GM21529 (cell line): Measurements from ENCODE around the gene PLXNA3.
A peak's percentile ranks its signal among the peaks of the same experiment; 100 is the strongest.

ENCODE experiments used
- ATAC-seq: cut with Tn5 transposase; IDR thresholded peaks from one replicate; pipeline ENCODE4 v1.9.1; 2021; ENCODE audit not compliant: unreplicated experiment

The PLXNA3 gene

DNA sequence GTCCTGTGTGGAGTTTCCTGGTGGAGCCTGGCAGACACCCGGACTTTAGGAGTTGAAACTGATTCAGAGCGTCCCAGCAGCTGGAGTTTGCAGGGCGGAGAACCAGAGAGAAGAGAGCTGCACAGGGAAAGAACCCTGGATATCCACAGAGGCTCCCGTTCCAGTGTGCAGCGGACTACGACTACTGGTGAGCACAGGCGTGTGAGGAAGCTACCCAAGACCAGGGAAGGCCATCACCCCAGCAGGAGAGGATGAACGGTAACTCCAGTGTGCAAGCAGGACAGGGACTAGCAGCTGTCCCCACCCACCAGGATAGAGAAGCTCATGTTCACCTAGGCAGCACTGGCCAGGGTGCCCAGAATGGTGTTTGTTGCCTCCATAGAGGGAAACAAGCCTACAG, 18.7 kb downstream of the PLXNA3 start:
- no peak for ATAC-seq

DNA sequence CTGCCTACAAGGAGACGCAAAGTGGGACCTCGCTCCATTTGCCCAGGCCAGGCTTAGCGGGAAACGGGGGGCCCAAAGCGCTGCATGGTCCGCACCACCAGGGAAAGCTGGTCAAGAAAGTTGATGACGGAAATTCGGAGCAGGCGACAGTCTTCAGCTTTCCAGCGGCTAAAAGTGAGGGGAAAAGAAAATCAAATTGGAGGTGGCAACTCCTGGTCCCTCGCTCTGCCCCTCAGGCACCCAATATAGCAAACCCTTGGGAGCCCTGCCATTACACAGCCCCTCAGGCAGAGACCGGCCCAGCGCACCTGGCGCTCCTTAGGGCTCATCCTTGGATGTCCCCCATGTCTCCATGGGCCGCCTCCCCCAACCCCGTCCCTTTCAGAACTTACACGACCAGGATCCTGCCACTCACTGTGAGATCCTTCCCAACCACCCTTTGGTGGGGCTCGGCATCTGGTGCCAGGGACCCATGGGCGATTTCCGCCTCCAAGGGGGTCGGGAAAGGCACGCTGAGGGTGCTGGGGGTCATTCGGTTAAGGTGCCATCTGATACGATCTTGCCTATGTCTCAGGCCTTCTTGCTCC, 19.9 kb downstream of the PLXNA3 start:
- no peak for ATAC-seq

DNA sequence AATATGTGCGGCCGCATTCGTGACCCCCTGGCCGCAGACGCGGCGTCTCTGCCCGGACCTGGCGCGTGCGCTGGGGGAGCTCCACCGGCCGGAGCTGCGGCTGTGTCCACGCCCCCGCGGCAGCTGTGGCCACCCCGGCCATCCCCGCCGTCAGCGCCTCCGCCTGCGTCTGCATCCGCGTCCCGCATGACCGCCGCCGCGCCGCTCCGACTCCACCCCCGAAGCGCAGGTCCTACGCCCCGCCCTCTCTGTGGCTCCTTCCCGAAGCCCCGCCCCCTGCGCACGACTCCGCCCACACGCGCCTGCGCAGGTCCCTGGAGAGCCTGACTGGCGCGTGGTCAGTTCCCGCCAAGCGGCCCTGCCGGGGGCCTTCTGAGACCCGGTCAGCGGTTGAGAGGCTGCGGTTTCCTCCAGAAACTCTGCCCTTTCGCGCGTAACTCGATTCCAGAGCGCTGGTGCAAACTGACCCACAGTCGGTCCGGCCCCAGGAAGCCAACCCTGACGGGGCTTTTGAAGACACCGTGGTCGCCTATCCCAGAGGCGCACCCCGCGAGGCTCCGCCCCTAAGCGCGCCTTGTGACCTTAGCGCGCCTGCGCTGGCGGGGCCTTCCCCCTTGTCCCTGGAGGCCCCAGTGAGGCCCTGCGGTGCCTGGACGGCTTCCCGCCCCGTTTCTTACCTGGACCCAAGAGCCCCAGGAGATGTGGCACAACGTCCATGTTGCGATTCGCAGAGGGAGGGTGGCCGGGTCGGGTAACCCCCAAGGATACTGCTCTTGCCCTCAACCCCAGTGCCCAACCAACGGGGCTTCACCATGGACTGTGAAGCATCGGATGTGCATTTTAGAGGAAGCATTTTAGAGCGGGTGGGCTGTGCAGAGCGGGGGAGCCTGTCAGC, 20.9 kb downstream of the PLXNA3 start, which contains the start of gene LAGE3:
Gene LAGE3 (minus strand): TSS at position 554 of the 895 bp plus-strand sequence. CDS start 366 bp downstream, at position 188.
- peak; percentile 89 for ATAC-seq

DNA sequence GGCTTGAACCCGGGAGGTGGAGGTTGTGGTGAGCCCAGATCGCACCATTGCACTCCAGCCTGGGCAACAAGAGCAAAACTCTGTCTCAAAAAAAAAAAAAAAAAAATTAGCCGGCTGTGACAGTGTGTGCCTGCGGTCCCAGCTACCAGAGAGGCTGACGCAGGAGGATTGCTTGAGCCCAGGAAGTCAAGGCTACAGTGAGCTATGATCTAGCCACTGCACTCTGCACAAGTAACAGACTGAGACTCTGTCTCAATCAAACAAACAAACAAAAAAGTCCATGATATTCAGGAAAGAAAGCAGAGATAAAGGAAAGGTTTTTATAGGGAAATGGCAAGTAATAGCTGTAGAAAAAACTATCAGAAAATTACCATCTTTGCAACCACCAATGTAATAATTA, 23.1 kb downstream of the PLXNA3 start:
- ATAC-seq = no peak

DNA sequence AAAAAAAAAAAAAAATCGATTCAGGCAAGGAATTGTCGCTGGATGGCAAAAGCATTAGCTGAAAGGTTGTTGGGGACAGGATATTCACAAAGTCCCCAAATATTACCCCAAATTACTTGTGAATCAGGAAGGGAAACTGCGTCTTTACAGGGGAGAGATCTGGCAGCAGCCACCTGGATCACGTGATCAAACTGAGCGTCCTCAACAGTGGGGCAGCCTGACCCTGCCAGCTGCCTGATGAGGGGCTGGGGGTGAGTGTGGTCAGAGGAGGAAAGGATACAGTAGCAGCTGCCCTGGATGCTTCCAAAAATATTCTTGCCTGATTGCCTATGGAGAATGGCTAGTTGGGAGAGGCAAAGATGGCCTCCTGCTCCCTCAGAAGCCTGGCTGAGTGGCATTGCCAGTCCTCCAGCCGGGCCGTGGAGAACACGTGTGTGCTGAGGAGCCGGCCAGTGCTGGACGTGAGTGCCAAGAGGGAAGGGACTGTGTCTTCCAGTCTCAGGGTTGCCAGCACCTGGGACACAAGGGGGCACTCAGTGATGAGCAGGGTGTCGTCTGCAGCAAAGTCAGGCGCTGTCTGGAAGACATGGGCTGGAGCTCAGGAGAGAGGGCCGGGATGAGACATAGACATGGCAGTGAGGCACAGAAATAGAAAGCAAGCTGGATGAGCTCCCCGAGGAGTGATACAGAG, 24.0 kb downstream of the PLXNA3 start:
- ATAC-seq = no peak

DNA sequence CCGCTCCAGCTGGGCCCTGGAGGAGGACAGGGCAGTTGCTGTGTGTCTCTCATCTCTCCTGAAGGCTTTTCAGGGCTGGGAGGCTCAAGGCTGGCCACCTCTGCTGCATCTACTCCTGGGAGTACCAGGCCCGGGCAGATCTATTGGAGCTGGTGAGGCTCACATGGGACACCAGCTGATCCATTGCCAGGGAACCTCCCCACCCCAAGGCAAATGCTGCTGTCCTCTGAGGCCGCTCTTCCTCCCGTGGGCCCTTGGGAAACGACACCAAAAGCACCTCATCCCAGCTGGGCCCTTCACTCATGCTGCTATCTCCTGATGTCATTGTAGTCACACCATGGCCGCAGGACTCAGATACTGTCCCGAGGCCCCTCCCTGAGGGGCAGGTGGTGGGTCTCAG, 24.7 kb downstream of the PLXNA3 start:
- ATAC-seq = no peak

DNA sequence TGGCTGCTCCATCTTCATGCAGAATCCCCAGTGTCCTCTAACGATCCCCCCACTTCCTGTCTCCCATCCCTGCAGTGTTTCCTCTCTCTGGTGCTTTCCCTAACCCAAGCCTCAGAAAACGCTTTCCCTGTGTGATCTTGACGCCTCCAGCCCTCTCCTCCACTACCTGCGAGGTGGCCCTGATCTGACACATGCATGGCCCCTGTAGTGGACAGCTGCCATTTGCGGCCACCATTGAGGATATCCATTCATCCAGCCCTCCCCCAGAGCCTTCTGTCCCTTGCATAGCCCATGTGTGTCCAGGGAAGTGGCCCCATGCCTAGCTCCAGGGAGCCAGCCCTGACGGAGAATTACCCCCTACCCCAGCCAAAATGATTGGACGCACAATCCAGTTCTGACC, 25.2 kb downstream of the PLXNA3 start:
- no peak for ATAC-seq

DNA sequence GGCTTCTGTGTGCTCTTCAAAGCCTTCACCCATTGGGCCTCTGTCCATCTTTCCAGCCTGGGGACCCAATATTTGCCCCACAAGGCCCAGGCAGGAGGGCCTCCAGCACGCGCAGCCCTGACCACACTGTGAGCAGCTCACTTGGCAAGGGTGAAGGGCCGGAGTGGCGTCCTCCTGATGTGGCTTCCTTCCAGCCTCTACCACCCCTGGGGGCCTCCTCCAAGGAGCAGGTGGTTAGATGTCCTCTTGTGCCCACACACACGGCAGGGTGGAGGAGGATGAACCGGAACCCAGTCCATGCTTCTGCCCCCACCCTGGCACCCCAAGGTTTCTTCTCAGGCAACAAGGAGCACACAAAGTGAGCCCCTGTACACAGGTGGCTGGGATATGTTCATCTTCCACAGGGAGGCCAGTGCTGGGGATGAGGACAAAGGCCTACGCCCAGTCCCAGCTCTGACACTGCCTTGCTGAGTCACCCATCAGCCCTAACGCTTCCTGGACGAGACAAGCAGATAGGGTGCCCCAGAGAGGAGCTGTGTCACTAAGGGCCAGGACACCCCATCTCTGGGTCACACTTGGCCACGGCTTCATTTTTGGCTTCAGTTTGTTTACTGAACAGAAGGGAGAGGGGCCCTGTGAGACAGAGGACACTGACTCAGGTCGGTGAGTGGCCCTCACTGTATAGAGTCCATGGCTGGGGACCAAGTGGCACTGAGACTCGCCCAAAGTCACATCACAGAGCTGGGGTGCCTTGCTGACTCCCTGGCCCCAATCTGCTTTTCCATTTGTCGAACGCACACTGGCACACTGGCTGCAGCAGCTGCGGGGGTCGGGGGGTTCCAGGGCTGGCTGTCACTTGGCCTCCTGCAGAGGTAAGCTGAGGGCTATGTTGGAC, 26.4 kb downstream of the PLXNA3 start:
- no peak for ATAC-seq

DNA sequence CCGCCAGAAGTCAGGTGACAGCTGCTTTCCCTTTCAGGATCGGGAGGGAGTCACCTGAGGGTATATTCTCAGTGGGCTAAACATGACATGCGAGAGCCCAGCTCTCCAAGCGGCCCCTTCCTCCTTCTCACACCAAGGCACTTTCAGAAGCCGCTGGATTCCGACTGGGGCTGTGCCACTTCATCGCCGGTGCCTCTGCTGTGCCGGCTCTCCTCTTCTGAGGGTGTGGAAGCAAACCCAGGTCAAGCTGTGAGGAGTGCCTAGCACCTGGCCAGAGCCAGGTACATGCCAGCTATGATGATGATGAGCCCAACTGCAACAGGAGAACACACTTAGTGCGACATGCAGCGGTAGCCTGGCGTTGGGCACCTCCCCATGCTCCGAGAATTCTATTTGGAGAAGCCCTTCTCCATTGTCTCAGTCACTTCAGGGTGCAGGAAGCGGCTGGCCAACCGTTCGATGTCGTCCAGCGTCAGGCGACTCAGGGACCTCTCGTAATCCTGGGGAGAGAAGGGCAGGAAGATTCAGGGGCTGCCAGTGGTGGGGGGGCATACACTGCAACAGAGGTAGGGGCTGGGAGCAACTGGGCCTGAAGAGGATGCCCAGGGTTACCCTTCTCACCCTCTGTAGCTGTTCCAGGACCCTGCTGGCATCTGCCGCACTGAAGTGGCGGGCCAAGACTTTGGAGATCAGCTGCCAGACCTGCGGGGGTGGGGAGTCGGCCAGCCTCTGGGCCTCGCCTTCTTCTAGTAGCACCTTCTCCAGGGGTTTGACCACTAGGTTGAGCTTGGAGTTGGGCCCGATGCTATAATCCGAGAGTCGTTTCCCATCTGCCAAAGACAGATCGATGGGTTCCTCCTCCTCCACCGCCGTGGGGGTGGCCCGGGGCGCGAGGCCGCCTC, 27.3 kb downstream of the PLXNA3 start:
- no peak for ATAC-seq

DNA sequence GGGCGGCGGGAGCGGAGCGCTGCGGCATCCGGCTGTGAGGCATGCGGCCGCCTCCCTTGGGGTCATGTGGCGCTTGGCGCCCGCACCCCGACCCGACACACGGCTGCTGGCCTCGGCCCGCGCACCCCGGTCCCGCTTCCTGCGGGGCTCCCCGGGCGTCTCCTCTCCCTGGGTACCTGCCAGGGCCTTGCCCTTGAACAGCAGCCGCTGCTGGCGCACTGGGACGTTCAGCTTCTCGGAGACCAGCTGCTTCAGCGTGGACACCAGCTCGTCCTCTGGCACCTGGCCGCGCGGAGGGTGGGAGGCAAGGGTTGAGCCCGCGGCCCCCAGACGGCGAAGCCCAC, 27.9 kb downstream of the PLXNA3 start:
- ATAC-seq = no peak

DNA sequence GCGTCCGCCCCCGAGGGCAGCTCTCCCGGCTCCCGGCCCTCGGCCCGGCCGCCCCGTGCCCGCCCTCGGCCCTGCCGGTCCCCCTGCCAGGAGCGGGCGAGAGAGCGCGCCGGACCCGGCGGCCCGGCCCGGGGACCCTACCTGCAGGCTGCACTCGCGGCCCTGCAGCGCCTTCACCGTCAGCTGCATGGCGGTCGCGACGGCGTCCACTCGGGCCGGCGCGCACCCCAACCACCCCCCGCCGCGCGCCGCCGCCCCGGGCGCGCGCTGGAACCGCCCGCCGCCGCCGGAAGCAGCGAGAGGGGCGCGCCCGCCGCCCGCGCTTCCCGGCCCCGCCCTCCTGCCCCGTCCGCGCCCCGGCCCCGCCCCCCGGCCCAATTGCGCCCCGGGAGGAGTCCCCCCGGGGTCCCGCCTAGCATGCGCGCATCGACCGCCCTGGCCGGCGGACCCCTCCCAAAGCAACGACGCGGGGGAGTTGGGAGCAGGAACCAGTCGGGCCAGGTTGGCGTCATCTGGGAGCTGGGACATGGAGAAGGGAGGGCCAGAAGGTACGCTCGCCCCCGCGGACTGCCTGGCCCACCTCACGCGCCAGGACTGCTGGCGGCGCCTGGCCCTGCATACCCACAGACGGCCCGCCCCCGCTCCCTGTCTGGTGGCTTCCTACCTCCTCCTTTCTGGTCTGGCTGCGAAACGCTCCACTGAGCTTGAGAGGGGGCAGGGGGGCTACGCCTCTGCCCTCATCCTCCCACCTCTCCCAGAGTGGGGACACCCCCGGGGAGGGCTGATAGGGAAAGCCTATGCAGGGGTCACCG, 28.5 kb downstream of the PLXNA3 start, which contains the start of gene UBL4A:
Gene UBL4A (minus strand): TSS at position 220 of the 812 bp plus-strand sequence. CDS start 31 bp downstream, at position 189.
- ATAC-seq = peak; percentile 24

DNA sequence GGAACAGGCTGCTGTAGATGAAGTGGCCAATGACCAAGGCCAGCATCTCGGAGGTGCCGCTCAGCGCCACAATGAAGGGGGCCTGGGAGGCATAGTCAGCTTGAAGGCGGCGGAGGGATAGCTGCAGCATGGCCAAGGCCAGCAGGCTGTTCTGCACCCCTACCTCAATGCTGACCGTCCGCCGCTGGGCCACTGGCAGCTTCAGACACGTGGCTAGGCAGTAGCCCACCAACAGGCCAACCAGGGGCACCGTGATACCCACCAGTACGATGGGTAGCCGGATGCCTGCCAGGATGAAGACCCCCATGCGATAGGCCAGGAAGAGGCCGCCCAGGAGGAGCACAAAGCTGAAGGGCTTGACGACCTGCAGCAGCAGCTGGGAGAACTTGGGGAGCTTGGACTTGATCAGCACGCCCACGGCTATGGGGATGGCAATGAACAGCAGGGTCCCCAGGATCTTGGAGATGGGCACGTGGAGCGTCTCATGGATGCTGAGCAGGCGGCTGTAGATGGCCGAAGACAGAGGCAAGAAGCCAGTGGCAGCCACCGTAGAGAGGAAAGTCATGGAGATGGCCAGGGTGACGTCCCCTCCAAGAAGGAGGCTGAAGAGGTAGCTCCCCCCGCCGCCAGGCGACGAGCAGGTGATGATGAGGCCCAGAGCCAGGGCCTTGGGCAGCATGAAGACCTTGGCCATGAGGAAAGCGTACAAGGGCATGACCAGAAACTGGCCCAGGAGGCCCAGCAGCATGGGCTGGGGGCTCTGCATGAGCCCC, 29.6 kb downstream of the PLXNA3 start:
- ATAC-seq = no peak

DNA sequence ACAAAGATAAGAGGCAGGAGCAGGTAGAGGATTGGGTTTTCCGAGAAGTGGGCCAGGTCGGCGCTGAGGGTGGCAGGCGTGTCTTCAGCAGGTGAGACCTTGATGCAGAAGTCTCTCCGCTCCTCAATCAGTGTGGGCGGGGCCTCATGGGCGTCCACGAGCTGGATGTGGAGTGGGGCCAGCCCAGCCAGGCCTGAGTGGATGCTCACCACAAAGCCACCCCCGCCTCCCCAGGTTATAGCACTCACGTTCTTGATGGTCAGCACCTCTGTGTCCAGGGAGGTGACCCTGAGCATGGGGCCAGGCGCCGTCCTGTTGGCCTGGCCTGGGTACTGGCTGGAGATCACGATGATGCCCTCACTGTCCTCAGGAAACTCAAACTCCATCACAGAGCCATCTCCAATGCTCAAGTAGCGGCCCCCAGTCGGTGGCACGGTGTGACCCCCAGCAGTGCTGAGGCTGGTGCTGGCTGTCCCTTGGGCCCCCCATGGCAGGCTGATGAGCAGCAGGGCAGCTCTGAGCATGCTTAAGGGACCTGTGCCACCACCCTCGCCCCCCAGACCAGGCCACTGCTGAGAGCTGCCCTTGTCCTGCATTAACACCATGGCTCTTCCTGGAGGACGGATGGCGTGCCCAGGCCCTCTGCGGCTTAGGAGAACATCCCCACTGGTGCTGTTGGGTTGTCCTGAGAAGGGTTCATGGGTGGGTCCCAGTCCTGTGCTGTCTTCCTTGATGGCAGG, 30.4 kb downstream of the PLXNA3 start:
- ATAC-seq = no peak

DNA sequence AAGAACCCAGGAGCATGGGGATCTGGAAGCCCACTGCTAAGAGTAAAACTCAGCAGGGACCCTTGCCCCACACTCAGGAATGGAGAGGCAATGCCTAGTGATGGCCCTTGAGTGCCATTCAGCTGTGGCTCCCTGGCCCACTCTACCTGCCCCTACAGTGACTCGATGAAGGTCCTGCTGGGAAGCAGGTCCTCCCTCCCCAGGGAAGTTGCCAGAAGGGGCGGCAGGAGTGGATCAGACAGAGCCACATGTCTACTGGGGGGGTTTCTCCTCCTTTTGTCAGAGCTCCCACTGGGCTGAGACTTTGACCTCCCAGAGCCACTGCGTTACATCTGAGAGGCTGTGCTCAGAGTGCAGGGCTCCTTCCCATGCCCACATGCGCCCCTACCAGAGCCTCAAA, 31.1 kb downstream of the PLXNA3 start:
- ATAC-seq = no peak

DNA sequence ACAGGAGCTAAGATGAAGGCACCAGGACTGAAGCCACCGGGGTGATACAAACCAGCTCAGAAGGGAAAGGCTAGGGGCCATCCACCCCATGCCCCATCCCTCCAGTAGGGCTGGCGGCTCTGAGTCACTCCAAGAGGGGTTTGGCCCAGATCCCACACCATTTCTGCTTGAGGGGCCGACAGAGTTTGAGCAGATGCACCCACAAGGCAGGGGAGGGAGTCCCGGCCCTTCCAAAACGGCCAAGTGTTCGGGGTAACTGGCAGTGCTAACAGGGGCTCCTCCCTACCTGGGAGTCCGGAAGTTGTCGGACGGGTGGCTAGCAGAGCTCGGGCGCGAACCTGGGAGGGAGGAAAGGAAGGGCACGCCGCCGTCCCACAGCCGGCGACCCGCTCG, 31.9 kb downstream of the PLXNA3 start:
- ATAC-seq = peak; percentile 20

DNA sequence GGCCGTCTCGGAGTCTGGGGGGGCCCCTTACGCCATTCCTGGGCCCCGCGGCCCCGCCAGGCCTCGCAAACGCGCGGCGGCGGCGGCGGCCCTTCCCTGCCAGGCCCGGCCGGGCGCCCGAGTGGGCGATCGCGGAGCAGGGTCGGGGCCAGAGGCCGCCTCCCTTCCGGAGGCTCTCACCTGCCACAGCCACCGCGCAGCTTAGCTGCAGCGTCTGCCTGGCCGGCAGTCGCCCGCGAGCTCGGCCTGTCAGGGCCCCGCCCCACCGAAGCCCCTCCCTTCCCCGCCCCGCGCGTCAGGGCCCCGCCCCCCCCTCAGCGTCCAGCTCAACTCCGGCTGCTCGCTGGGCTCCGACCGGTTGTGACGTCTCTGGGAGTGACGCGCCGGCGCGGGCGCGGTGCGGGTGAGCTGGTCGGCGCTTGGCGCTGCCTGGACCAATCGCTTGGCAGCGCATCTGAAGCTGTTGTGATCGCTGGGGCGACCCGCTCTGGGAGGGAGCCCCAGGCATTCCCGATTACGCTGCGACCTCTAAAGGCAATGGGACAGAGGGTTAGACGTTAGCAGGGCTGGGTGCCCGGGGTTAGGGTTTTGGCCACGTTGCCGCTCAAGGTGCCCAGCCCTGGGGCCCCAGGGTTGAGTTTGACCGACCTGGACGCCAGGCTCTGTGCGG, 32.5 kb downstream of the PLXNA3 start, which contains the start of gene SLC10A3:
Gene SLC10A3 (minus strand): TSS at position 216 of the 670 bp plus-strand sequence. CDS start 1,689 bp downstream, outside the sequence.
- peak; percentile 81 for ATAC-seq

DNA sequence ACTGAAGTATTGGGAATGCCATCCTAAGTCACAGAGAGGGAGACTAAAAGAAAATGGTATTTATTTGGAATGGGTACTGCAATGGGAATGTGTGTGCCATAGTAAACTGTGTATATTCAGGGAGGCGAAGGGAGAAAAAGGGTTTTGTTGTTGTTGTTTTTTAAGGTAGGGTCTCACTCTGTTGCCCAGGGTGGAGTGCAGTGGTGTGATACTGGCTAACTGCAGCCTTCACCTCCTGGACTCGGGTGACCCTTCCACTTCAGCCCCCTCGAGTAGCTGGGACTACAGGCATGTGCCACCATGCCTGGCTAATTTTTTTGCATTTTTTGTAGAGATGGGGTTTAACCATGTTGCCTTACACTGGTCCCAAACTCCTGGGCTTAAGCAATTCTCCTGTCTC, 36.6 kb downstream of the PLXNA3 start:
- no peak for ATAC-seq
